ENCODE measurements around the gene FZD10. TPM values are rescaled to one million over a fixed set of nuclear protein-coding genes. Genes with fewer than 3 reads are reported as not detected.

FZD10 gene
- total and polyA plus RNA-seq, 2 of the 8 experiments (the other 6 are each of a cell fraction or from before 2014, with no cell fraction given): 0.11 to 0.60 TPM

DNA sequence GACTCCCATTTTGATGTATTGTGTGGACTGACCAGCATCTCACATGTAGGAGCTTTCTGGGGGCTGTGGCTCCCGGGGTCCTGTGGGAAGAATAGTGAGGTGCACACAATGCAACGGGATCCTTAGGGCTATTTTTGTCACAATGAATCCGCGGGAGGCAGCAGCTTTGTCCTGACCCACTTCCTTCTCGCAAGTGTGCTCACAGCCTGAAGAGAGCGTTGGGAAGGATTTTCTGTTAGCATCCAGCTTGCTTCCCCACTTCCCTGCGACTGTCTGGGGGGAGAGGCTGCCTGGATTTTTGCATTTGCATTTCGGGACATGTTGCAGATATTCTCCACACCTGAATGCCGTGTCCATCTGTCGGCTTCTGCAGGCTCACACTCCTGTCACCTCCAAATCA is 31.9 kb downstream of the FZD10 start (continued):
- TF ChIP-seq JUND (IDR thresholded peaks at IDR 0.05; ENCODE audit: low read length): no peak
- TF ChIP-seq, protein P1, sequence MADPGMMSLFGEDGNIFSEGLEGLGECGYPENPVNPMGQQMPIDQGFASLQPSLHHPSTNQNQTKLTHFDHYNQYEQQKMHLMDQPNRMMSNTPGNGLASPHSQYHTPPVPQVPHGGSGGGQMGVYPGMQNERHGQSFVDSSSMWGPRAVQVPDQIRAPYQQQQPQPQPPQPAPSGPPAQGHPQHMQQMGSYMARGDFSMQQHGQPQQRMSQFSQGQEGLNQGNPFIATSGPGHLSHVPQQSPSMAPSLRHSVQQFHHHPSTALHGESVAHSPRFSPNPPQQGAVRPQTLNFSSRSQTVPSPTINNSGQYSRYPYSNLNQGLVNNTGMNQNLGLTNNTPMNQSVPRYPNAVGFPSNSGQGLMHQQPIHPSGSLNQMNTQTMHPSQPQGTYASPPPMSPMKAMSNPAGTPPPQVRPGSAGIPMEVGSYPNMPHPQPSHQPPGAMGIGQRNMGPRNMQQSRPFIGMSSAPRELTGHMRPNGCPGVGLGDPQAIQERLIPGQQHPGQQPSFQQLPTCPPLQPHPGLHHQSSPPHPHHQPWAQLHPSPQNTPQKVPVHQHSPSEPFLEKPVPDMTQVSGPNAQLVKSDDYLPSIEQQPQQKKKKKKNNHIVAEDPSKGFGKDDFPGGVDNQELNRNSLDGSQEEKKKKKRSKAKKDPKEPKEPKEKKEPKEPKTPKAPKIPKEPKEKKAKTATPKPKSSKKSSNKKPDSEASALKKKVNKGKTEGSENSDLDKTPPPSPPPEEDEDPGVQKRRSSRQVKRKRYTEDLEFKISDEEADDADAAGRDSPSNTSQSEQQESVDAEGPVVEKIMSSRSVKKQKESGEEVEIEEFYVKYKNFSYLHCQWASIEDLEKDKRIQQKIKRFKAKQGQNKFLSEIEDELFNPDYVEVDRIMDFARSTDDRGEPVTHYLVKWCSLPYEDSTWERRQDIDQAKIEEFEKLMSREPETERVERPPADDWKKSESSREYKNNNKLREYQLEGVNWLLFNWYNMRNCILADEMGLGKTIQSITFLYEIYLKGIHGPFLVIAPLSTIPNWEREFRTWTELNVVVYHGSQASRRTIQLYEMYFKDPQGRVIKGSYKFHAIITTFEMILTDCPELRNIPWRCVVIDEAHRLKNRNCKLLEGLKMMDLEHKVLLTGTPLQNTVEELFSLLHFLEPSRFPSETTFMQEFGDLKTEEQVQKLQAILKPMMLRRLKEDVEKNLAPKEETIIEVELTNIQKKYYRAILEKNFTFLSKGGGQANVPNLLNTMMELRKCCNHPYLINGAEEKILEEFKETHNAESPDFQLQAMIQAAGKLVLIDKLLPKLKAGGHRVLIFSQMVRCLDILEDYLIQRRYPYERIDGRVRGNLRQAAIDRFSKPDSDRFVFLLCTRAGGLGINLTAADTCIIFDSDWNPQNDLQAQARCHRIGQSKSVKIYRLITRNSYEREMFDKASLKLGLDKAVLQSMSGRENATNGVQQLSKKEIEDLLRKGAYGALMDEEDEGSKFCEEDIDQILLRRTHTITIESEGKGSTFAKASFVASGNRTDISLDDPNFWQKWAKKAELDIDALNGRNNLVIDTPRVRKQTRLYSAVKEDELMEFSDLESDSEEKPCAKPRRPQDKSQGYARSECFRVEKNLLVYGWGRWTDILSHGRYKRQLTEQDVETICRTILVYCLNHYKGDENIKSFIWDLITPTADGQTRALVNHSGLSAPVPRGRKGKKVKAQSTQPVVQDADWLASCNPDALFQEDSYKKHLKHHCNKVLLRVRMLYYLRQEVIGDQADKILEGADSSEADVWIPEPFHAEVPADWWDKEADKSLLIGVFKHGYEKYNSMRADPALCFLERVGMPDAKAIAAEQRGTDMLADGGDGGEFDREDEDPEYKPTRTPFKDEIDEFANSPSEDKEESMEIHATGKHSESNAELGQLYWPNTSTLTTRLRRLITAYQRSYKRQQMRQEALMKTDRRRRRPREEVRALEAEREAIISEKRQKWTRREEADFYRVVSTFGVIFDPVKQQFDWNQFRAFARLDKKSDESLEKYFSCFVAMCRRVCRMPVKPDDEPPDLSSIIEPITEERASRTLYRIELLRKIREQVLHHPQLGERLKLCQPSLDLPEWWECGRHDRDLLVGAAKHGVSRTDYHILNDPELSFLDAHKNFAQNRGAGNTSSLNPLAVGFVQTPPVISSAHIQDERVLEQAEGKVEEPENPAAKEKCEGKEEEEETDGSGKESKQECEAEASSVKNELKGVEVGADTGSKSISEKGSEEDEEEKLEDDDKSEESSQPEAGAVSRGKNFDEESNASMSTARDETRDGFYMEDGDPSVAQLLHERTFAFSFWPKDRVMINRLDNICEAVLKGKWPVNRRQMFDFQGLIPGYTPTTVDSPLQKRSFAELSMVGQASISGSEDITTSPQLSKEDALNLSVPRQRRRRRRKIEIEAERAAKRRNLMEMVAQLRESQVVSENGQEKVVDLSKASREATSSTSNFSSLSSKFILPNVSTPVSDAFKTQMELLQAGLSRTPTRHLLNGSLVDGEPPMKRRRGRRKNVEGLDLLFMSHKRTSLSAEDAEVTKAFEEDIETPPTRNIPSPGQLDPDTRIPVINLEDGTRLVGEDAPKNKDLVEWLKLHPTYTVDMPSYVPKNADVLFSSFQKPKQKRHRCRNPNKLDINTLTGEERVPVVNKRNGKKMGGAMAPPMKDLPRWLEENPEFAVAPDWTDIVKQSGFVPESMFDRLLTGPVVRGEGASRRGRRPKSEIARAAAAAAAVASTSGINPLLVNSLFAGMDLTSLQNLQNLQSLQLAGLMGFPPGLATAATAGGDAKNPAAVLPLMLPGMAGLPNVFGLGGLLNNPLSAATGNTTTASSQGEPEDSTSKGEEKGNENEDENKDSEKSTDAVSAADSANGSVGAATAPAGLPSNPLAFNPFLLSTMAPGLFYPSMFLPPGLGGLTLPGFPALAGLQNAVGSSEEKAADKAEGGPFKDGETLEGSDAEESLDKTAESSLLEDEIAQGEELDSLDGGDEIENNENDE (IDR thresholded peaks at IDR 0.05; ENCODE audit: insufficient replicate concordance, low read length): no peak
- TF ChIP-seq ASH2L (IDR thresholded peaks at IDR 0.05; ENCODE audit: low read length): no peak
